HepG2 (cell line): ENCODE data around the gene POLR1H. TPM values are rescaled to one million over a fixed set of nuclear protein-coding genes. Genes with fewer than 3 reads are reported as not detected.

ENCODE experiments used
- AHR ChIP-seq: IDR thresholded peaks from 2 replicates; pipeline ENCODE4 v1.6.1; 2018; ENCODE audit warnings: missing genetic modification reagents, missing compliant biosample characterization
- LCORL ChIP-seq, 2 experiments: fragments of 450-650 bp in 1 of 2; sonication (generic) in 1 of 2; formaldehyde crosslinking in 1 of 2; IDR thresholded peaks; 2 replicates each; pipeline versions ENCODE4 v1.5.0 to v1.6.1; 2017 to 2020; ENCODE audit warnings: antibody characterized with exemption in 1 of 2, missing genetic modification reagents in 1 of 2
- PAWR ChIP-seq: sonication (generic); formaldehyde crosslinking; IDR thresholded peaks from 2 replicates; pipeline ENCODE4 v1.4.0; 2020; ENCODE audit warnings: missing genetic modification reagents, mild to moderate bottlenecking, borderline replicate concordance
- PCBP2 ChIP-seq: fragments of 200-400 bp; formaldehyde crosslinking; optimal IDR thresholded peaks from 2 replicates; pipeline ENCODE3; 2018; ENCODE audit warnings: low read length, low read depth; ENCODE audit not compliant: poor library complexity, severe bottlenecking
- POGZ ChIP-seq: sonication (generic); formaldehyde crosslinking; IDR thresholded peaks from 2 replicates; pipeline ENCODE4 v1.4.0; 2020; ENCODE audit warnings: mild to moderate bottlenecking, missing genetic modification reagents
- POLR2A ChIP-seq, 2 experiments: IDR thresholded peaks; 2 replicates each; pipeline ENCODE4 v1.6.1; 2011; ENCODE audit warnings: low read depth in 2 of 2, low read length in 2 of 2, mild to moderate bottlenecking in 1 of 2, moderate library complexity in 1 of 2; ENCODE audit not compliant: insufficient read depth in 1 of 2
- ZMYM3 ChIP-seq: sonication (generic); formaldehyde crosslinking; IDR thresholded peaks from 2 replicates; pipeline ENCODE4 v1.5.1; 2020; ENCODE audit warnings: mild to moderate bottlenecking, missing genetic modification reagents
- ZNF484 ChIP-seq: sonication (generic); formaldehyde crosslinking; IDR thresholded peaks from 2 replicates; pipeline ENCODE4 v1.5.1; 2020; ENCODE audit warnings: mild to moderate bottlenecking, low read depth, missing genetic modification reagents, borderline replicate concordance
- ZNF614 ChIP-seq: IDR thresholded peaks from 2 replicates; pipeline ENCODE4 v1.6.1; 2018; ENCODE audit warnings: missing biosample characterization, missing genetic modification reagents, inconsistent platforms, borderline replicate concordance
- polyA plus RNA-seq, 8 experiments: library from polyadenylated mRNA; depleted of rRNA in 3 of 8; stranded (reverse) in 7 of 8; unstranded in 1 of 8; fragments of >200 nt; fragmentation: Illumina TruSeq in 4 of 8; extraction: Trizol in 4 of 8; gene quantifications; 2 replicates each; pipeline versions ENCODE4 v1.2.1 to v1.2.3, GENCODE V29; 2011 to 2016; ENCODE audit warnings: low read depth in 4 of 8, missing spikeins in 1 of 8, mixed read lengths in 1 of 8; ENCODE audit not compliant: insufficient read depth in 1 of 8
- total RNA-seq, 5 experiments: library from RNA; depleted of rRNA; stranded (reverse); fragments of >200 nt; fragmentation: Illumina TruSeq; extraction: Trizol; gene quantifications; 2 replicates each; pipeline ENCODE4 v1.2.3, GENCODE V29; 2016; ENCODE audit warnings: low read depth in 1 of 5
- TF ChIP-seq, protein P1 (sequence below): sonication (generic); formaldehyde crosslinking; IDR thresholded peaks from 2 replicates; pipeline ENCODE4 v1.4.0; 2020; ENCODE audit warnings: mild to moderate bottlenecking, missing genetic modification reagents, borderline replicate concordance
- TF ChIP-seq, protein P2 (sequence below): sonication (generic); formaldehyde crosslinking; IDR thresholded peaks from 2 replicates; pipeline ENCODE4 v1.5.0; 2020; ENCODE audit warnings: mild to moderate bottlenecking, missing genetic modification reagents

The POLR1H gene
- total and polyA plus RNA-seq, 2 of the 13 experiments (the other 11 are each of a cell fraction or from before 2014, with no cell fraction given) = 61.4 to 79.8 TPM

DNA sequence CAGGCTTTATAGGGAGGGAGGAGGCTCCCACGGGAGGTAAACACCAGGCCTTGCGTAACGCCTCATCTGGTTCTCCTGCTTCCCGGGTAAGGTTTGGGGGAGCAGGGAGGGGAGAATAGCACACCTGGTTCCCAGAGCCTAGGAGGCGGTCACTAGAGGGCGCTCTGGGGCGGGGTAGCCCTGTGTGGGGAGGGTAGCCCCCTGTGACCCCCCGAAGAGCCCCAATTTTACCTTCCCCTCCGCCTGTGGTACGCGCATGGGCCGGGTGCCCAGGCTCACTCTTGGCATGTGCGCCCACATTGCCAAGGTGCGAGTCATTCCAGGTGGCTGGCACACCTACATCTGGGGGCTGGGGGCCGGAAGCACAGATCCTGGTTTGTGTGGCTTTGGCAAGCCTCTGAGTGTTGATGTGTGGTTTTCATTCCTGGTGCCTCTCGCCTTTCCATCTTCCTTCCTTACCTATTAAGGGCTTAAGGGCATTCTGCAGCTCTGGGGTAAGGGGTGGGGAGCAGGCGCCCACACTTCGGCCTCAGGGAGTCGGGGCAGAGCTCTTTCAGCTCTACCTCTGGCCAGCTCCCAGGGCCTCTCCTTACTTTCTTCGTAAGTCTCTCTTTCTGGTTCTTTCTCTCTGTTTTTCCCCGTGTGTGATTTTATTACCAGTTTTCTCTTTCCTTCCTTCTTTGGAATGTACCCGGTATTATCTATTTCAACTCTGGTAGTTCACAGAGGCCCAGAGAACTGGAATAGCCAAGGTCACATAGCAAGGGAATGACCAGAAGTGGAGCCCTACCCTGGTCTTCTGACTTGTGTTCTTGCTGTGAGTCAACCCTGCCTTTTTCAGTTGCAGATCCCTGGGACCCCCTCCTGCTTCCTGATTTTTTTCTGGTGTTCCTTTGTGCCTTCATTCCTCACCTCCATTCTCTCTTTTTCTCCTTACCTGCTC, 15.0 kb downstream of the POLR1H start (continued):
- TF ChIP-seq, protein P1, sequence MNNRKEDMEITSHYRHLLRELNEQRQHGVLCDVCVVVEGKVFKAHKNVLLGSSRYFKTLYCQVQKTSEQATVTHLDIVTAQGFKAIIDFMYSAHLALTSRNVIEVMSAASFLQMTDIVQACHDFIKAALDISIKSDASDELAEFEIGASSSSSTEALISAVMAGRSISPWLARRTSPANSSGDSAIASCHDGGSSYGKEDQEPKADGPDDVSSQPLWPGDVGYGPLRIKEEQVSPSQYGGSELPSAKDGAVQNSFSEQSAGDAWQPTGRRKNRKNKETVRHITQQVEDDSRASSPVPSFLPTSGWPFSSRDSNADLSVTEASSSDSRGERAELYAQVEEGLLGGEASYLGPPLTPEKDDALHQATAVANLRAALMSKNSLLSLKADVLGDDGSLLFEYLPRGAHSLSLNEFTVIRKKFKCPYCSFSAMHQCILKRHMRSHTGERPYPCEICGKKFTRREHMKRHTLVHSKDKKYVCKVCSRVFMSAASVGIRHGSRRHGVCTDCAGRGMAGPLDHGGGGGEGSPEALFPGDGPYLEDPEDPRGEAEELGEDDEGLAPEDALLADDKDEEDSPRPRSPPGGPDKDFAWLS (CRISPR knock-in tag) = no peak
- TF ChIP-seq ZNF614 (CRISPR knock-in tag) (no peak; the same call in 1 of the 2 replicates), ZNF484 (no peak), LCORL (IDR thresholded peaks at IDR 0.05) (no peak), LCORL (CRISPR knock-in tag; IDR thresholded peaks at IDR 0.05) (no peak; the same call in 1 of the 2 replicates), AHR (no peak), PAWR (CRISPR knock-in tag) (no peak), PCBP2 (no peak), ZMYM3 (CRISPR knock-in tag) (no peak), POLR2A (IDR thresholded peaks at IDR 0.05; ENCODE audit: insufficient read depth in 1 of 2, low read depth in 2 of 2, low read length in 2 of 2) (no peak), POGZ (CRISPR knock-in tag) (no peak; the same call in 1 of the 2 replicates)
- TF ChIP-seq, protein P2, sequence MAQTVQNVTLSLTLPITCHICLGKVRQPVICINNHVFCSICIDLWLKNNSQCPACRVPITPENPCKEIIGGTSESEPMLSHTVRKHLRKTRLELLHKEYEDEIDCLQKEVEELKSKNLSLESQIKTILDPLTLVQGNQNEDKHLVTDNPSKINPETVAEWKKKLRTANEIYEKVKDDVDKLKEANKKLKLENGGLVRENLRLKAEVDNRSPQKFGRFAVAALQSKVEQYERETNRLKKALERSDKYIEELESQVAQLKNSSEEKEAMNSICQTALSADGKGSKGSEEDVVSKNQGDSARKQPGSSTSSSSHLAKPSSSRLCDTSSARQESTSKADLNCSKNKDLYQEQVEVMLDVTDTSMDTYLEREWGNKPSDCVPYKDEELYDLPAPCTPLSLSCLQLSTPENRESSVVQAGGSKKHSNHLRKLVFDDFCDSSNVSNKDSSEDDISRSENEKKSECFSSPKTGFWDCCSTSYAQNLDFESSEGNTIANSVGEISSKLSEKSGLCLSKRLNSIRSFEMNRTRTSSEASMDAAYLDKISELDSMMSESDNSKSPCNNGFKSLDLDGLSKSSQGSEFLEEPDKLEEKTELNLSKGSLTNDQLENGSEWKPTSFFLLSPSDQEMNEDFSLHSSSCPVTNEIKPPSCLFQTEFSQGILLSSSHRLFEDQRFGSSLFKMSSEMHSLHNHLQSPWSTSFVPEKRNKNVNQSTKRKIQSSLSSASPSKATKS (CRISPR knock-in tag) = no peak
